HFFc6 (cell line): ENCODE results near the gene SIDT2. TPM values are rescaled to one million over a fixed set of nuclear protein-coding genes. Genes with fewer than 3 reads are reported as not detected.

Experiments used
- DNase-seq: peaks from one replicate; pipeline ENCODE4 v3.0.0-alpha.2; 2018
- H3K27ac Mint-ChIP-seq: 2 replicates; pipeline ENCODE4 v1.8.0; 2020; ENCODE audit warnings: mild to moderate bottlenecking, mixed read lengths
- H3K27me3 Mint-ChIP-seq: 2 replicates; pipeline ENCODE4 v1.8.0; 2021; ENCODE audit warnings: mild to moderate bottlenecking, moderate library complexity, mixed read lengths; ENCODE audit not compliant: insufficient read depth
- H3K36me3 Mint-ChIP-seq: 2 replicates; pipeline ENCODE4 v1.8.0; 2021; ENCODE audit warnings: low read depth, mixed read lengths
- H3K4me1 Mint-ChIP-seq: 2 replicates; pipeline ENCODE4 v1.8.0; 2020; ENCODE audit warnings: low read depth, mixed read lengths
- H3K4me3 Mint-ChIP-seq: 2 replicates; pipeline ENCODE4 v1.8.0; 2020; ENCODE audit warnings: mild to moderate bottlenecking, moderate library complexity, mixed read lengths
- H3K9me3 Mint-ChIP-seq: 2 replicates; pipeline ENCODE4 v1.8.0; 2020; ENCODE audit warnings: mild to moderate bottlenecking, mixed read lengths
- total RNA-seq, 6 experiments: library from RNA; stranded (reverse); fragmentation: NEBNext Ultra II Directional; extraction: Animal tissue kit (Norgen Biotek cat#: 25700); gene quantifications; 2 replicates in 1 of 6; 3 replicates in 5 of 6; pipeline ENCODE4 v1.2.3, GENCODE V29; 2021
- TF ChIP-seq, protein P1 (sequence below): fragments of 200-600 bp; sonication (generic); IDR thresholded peaks from 2 replicates; pipeline ENCODE4 v1.5.0; 2021; ENCODE audit warnings: antibody characterized with exemption, mild to moderate bottlenecking

Gene SIDT2
- total RNA-seq, 6 experiments from 2014 or later = 33.9 to 53.9 (median 37.7) TPM

DNA sequence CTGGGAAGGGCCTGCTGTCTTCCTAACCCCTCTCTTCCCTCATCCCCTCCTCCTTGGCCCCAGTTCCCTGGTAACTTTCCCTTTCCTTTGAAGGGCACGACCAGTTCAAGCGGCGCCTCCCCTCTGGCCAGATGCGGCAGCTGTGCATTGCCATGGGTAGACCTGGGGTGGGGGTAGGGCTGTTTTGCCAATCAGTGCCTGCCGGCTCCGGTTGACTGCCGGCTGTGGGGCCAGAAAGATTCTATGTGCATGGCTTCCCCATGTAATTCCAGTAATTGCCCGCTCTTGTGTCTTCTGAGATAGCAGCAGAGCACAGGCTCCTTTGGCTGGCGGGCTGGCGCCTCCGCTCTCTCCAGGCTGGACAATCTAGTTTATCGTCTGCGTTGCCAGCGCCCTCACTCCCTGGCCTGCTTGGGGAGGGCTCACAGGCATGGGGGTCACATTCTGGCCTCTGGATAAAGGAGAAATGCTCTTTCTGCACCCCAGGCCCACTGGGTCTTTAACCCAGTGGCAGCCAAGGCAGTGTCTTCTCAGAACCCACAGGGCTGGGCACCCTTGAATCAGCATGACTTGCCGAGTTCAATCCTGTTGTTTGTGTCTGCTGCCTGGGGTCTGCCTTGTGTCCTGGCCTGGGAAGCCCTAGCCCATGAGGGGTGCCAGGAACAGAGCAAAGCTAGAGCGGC, 9.4 kb downstream of the SIDT2 start:
- no peak for DNase-seq
- no peaks in the 10 kb centered on the region for H3K9me3 Mint-ChIP-seq

DNA sequence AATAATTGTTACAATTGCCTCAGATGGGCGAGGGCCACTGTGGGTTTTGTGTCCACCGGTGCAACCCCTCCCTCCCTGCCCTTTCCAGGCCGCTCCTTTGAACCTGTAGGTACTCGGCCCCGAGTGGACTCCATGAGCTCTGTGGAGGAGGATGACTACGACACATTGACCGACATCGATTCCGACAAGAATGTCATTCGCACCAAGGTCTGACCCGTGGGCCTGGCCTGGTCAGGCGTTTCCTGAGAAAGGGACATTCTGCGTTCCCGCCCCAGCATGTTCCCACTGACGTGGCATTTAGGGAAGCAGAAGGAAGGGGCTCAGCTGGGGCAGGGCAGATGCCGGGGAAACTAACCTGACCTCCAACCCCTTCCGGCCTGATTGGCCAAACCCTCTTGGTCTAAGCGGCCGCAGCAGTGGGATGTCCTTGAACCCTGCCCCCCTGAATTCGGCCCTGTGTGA, 10.1 kb downstream of the SIDT2 start:
- Mint-ChIP-seq H3K4me3 (no peak overlapping the region), H3K36me3 (peaks cover 5% of the 10 kb centered on the region; the same call in 1 of the 2 replicates)
- DNase-seq = no peak

More for the DNA sequence above, 9.4 kb downstream of the SIDT2 start:
- Mint-ChIP-seq H3K27me3 (no peaks in the 10 kb centered on the region; the same call in none of the 2 replicates), H3K4me3 (no peak overlapping the region), H3K27ac (no peak overlapping the region), H3K36me3 (peaks cover 5% of the 10 kb centered on the region; the same call in 1 of the 2 replicates), H3K4me1 (no peaks in the 10 kb centered on the region)
- TF ChIP-seq, protein P1, sequence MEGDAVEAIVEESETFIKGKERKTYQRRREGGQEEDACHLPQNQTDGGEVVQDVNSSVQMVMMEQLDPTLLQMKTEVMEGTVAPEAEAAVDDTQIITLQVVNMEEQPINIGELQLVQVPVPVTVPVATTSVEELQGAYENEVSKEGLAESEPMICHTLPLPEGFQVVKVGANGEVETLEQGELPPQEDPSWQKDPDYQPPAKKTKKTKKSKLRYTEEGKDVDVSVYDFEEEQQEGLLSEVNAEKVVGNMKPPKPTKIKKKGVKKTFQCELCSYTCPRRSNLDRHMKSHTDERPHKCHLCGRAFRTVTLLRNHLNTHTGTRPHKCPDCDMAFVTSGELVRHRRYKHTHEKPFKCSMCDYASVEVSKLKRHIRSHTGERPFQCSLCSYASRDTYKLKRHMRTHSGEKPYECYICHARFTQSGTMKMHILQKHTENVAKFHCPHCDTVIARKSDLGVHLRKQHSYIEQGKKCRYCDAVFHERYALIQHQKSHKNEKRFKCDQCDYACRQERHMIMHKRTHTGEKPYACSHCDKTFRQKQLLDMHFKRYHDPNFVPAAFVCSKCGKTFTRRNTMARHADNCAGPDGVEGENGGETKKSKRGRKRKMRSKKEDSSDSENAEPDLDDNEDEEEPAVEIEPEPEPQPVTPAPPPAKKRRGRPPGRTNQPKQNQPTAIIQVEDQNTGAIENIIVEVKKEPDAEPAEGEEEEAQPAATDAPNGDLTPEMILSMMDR = no peak

GRCh38 chr11:117189191-117189940, 10.8 kb downstream of the SIDT2 start:
- Mint-ChIP-seq H3K27ac (no peak overlapping the region), H3K4me1 (no peaks in the 10 kb centered on the region), H3K36me3 (peaks cover 5% of the 10 kb centered on the region; the same call in 1 of the 2 replicates), H3K9me3 (no peaks in the 10 kb centered on the region), H3K27me3 (peaks cover 2% of the 10 kb centered on the region), H3K4me3 (no peak overlapping the region)
- TF ChIP-seq, protein P1 = no peak
- no peak for DNase-seq

More for the DNA sequence above, 10.1 kb downstream of the SIDT2 start:
- no peak overlapping the region for H3K27ac Mint-ChIP-seq
- H3K27me3 Mint-ChIP-seq = peaks cover 2% of the 10 kb centered on the region
- no peaks in the 10 kb centered on the region for H3K4me1 Mint-ChIP-seq
- H3K9me3 Mint-ChIP-seq = no peaks in the 10 kb centered on the region
- TF ChIP-seq, protein P1 = no peak

DNA sequence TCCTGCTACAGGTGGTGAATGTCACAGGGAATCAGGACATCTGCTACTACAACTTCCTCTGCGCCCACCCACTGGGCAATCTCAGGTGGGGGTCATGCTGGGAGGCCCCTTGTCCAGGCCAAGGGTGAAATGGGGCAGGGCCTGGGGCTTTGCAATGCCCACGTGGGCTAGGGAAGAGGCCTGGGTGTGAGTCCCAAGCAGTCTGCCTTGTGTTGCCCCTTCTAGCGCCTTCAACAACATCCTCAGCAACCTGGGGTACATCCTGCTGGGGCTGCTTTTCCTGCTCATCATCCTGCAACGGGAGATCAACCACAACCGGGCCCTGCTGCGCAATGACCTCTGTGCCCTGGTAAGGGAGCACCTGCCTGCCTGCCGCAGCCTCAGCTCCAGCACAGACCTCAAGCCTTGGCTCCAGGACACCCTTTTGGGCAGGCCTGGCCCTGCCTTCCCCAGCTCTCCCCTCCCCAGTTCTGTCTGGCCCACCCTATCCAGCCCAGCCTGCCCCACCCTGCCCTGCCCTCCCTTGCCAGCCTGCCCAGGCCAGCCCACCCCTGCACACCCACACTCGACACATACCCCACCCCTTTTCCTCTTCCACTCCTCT, 11.5 kb downstream of the SIDT2 start:
- TF ChIP-seq, protein P1 = no peak
- Mint-ChIP-seq H3K4me1 (no peaks in the 10 kb centered on the region), H3K27me3 (peaks cover 7% of the 10 kb centered on the region), H3K4me3 (no peak overlapping the region), H3K27ac (no peak overlapping the region), H3K9me3 (no peaks in the 10 kb centered on the region), H3K36me3 (peaks cover 5% of the 10 kb centered on the region)
- no peak for DNase-seq

DNA sequence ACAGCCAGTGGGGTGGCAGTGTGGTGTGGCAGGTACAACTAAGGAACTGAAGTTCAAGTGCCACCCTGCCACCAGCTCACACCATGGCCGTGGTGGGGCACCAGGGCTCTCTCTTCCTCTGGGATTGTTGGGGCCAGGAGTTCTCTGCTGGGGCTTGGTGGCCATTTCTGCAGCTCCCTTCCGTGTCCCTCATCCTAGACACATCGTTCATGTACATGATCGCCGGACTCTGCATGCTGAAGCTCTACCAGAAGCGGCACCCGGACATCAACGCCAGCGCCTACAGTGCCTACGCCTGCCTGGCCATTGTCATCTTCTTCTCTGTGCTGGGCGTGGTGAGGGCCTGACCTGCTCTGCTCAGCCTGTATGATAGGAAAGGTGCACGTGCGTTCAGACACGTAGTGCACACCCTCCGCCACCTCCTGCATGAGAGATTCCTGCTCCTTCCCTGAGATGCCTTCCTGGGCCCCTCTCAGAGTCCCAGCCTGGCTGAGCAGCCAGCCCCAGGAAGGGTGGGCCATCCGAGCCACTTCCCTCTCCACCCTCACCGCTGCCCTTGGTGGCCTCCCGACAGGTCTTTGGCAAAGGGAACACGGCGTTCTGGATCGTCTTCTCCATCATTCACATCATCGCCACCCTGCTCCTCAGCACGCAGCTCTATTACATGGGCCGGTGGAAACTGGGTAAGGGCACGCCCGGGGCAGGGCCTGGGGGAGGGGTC, 13.3 kb downstream of the SIDT2 start:
- peaks cover 8% of the 10 kb centered on the region for H3K27me3 Mint-ChIP-seq
- H3K27ac Mint-ChIP-seq = no peak overlapping the region
- no peaks in the 10 kb centered on the region for H3K4me1 Mint-ChIP-seq
- H3K9me3 Mint-ChIP-seq = no peaks in the 10 kb centered on the region
- H3K36me3 Mint-ChIP-seq = peaks cover 14% of the 10 kb centered on the region
- no peak for DNase-seq
- no peak overlapping the region for H3K4me3 Mint-ChIP-seq
- TF ChIP-seq, protein P1 = no peak
